PC-9 (cell line): Measurements from ENCODE around the gene HAP1.

Source experiments
- EZH2 ChIP-seq: fragments of 200-600 bp; sonication (generic); IDR thresholded peaks from 2 replicates; pipeline ENCODE4 v1.8.0; 2017; ENCODE audit warnings: antibody characterized with exemption, low read depth
- TF ChIP-seq, protein P1 (sequence below): fragments of 200-600 bp; sonication (generic); conservative IDR thresholded peaks from 2 replicates; pipeline ENCODE4 v1.6.1; 2017; ENCODE audit warnings: mixed run types, antibody characterized with exemption, mild to moderate bottlenecking, moderate library complexity

DNA sequence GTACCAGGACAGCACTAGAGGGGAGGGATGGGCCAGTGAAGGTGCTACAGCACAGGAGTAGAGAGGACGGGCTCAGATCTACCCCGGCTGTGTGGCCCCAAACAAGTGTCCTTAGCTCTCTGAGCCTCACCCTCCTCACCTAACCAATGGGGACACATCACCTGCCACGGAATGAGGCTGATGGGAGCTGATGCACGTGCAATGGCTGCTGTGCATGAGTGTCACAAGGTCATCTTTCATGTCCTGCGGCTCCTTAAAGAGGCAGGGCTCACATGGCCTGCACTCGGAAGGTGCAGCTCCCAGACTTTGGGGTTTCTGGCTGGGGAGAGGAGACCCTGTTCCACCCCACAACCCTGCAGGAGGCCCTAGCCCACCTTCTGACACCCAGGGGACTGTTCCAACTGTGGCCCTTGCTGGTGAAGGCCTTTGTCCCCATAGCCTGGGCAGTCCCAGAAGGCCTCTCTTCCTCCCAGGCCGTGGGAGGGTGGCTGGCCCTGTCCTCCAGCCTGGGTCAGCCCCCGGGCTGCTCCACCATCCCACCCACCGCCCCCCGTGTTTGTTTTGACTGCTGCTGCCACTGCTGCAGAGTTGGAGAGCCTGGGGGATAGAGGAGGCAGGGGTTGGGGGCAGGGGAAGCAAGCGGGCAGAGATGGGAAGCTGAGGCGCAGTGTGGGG, 10.5 kb downstream of the HAP1 start:
- TF ChIP-seq, protein P1, sequence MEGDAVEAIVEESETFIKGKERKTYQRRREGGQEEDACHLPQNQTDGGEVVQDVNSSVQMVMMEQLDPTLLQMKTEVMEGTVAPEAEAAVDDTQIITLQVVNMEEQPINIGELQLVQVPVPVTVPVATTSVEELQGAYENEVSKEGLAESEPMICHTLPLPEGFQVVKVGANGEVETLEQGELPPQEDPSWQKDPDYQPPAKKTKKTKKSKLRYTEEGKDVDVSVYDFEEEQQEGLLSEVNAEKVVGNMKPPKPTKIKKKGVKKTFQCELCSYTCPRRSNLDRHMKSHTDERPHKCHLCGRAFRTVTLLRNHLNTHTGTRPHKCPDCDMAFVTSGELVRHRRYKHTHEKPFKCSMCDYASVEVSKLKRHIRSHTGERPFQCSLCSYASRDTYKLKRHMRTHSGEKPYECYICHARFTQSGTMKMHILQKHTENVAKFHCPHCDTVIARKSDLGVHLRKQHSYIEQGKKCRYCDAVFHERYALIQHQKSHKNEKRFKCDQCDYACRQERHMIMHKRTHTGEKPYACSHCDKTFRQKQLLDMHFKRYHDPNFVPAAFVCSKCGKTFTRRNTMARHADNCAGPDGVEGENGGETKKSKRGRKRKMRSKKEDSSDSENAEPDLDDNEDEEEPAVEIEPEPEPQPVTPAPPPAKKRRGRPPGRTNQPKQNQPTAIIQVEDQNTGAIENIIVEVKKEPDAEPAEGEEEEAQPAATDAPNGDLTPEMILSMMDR = no peak
- TF ChIP-seq EZH2 = no peak
